Activated CD8-positive, alpha-beta memory T cell treated with anti-CD3 and anti-CD28 coated beads, Interleukin-2, amount 50 U/mL, for 24 hours (primary cell): ENCODE measurements around the gene ADORA1.

Source experiments
- DNase-seq: peaks from one replicate; pipeline ENCODE4 v3.0.0-alpha.2; 2020; ENCODE audit errors: extremely low read depth

ADORA1 gene

GRCh38 chr1:203158423-203158822 lies 30.9 kb downstream of the ADORA1 start:
- no peak for DNase-seq

GRCh38 chr1:203158960-203159665 lies 31.6 kb downstream of the ADORA1 start:
- no peak for DNase-seq

GRCh38 chr1:203159844-203160243 lies 32.3 kb downstream of the ADORA1 start:
- DNase-seq: no peak

- DNase-seq: no peak
These were observed 33.6 kb downstream of the ADORA1 start for GRCh38 chr1:203161175-203161574.

GRCh38 chr1:203161703-203162102 lies 34.2 kb downstream of the ADORA1 start:
- DNase-seq: no peak

GRCh38 chr1:203162403-203162802 lies 34.9 kb downstream of the ADORA1 start:
- DNase-seq: no peak

- no peak for DNase-seq
These were observed 36.5 kb downstream of the ADORA1 start for GRCh38 chr1:203163891-203164635.

GRCh38 chr1:203165101-203165799 lies 37.7 kb downstream of the ADORA1 start:
- no peak for DNase-seq

GRCh38 chr1:203165800-203166161 lies 38.3 kb downstream of the ADORA1 start:
- no peak for DNase-seq

- no peak for DNase-seq
These were observed 38.8 kb downstream of the ADORA1 start for GRCh38 chr1:203166192-203166940.

- no peak for DNase-seq
These were observed 39.7 kb downstream of the ADORA1 start for GRCh38 chr1:203167026-203167912.

GRCh38 chr1:203167913-203168200 lies 40.3 kb downstream of the ADORA1 start:
- DNase-seq: no peak

GRCh38 chr1:203168256-203168786 lies 40.8 kb downstream of the ADORA1 start:
- no peak for DNase-seq

- DNase-seq: no peak
These were observed 41.5 kb downstream of the ADORA1 start for GRCh38 chr1:203168991-203169390.

GRCh38 chr1:203169770-203170520 lies 42.4 kb downstream of the ADORA1 start:
- DNase-seq: no peak

GRCh38 chr1:203170625-203171330 lies 43.3 kb downstream of the ADORA1 start:
- DNase-seq: no peak

- DNase-seq: no peak
These were observed 44.0 kb downstream of the ADORA1 start for GRCh38 chr1:203171341-203172183.

GRCh38 chr1:203172184-203173010 lies 44.9 kb downstream of the ADORA1 start:
- no peak for DNase-seq
